H9 (cell line): ENCODE data around the gene CDH1. TPM values are rescaled to one million over a fixed set of nuclear protein-coding genes. Genes with fewer than 3 reads are reported as not detected.
A peak's percentile ranks its signal among the peaks of the same experiment; 100 is the strongest.

Experiments
- DNase-seq: peaks from one replicate; pipeline ENCODE4 v3.0.0-alpha.2; 2017
- H2AFZ ChIP-seq: one replicate; pipeline ENCODE4 v1.6.1; 2013; ENCODE audit warnings: mild to moderate bottlenecking, low read length, control low read depth, moderate library complexity
- H2AK5ac ChIP-seq: 2 replicates; pipeline ENCODE4 v1.6.1; 2013; ENCODE audit warnings: low read length, control low read depth, mixed read lengths; ENCODE audit not compliant: insufficient read length
- H2BK120ac ChIP-seq: one replicate; pipeline ENCODE4 v1.6.1; 2013; ENCODE audit warnings: low read depth, mild to moderate bottlenecking, low read length, control low read depth, inconsistent platforms; ENCODE audit not compliant: poor library complexity, severe bottlenecking
- H2BK12ac ChIP-seq: 2 replicates; pipeline ENCODE4 v1.6.1; 2013; ENCODE audit warnings: low read length, control low read depth, mixed read lengths, low read depth; ENCODE audit not compliant: insufficient read length
- H2BK15ac ChIP-seq: 2 replicates; pipeline ENCODE4 v1.6.1; 2013; ENCODE audit warnings: low read depth, low read length, control low read depth
- H2BK20ac ChIP-seq: one replicate; pipeline ENCODE4 v1.6.1; 2013; ENCODE audit warnings: low read depth, mild to moderate bottlenecking, low read length, control low read depth, inconsistent platforms; ENCODE audit not compliant: poor library complexity, severe bottlenecking
- H2BK5ac ChIP-seq: 2 replicates; pipeline ENCODE4 v1.6.1; 2013; ENCODE audit warnings: low read length, control low read depth, mixed read lengths; ENCODE audit not compliant: insufficient read length
- H3K14ac ChIP-seq: 2 replicates; pipeline ENCODE4 v1.6.1; 2013; ENCODE audit warnings: low read length, control low read depth; ENCODE audit not compliant: insufficient read depth
- H3K18ac ChIP-seq: 2 replicates; pipeline ENCODE4 v1.6.1; 2013; ENCODE audit warnings: low read depth, mild to moderate bottlenecking, mixed read lengths, low read length, control low read depth; ENCODE audit not compliant: insufficient read length
- H3K23ac ChIP-seq: 2 replicates; pipeline ENCODE4 v1.6.1; 2013; ENCODE audit warnings: low read length, control low read depth, mixed read lengths, low read depth; ENCODE audit not compliant: insufficient read length
- H3K23me2 ChIP-seq: 2 replicates; pipeline ENCODE4 v1.6.1; 2013; ENCODE audit warnings: low read depth, mild to moderate bottlenecking, mixed read lengths, low read length, control low read depth; ENCODE audit not compliant: insufficient read length, poor library complexity, severe bottlenecking
- H3K27ac ChIP-seq: 2 replicates; pipeline ENCODE4 v1.5.1; 2013; ENCODE audit warnings: low read length, control low read depth, mixed read lengths, low read depth; ENCODE audit not compliant: insufficient read length
- H3K27me3 ChIP-seq: 2 replicates; pipeline ENCODE4 v1.6.1; 2013; ENCODE audit warnings: low read length, control low read depth, inconsistent platforms; ENCODE audit not compliant: insufficient read depth
- H3K4ac ChIP-seq: 2 replicates; pipeline ENCODE4 v1.6.1; 2013; ENCODE audit warnings: low read depth, mild to moderate bottlenecking, control low read depth, inconsistent platforms, low read length, moderate library complexity
- H3K4me1 ChIP-seq: 2 replicates; pipeline ENCODE4 v1.6.1; 2013; ENCODE audit warnings: low read length, control low read depth, inconsistent platforms; ENCODE audit not compliant: insufficient read depth
- H3K4me2 ChIP-seq: 2 replicates; pipeline ENCODE4 v1.6.1; 2013; ENCODE audit warnings: low read length, control low read depth, mixed read lengths; ENCODE audit not compliant: insufficient read length, insufficient read depth
- H3K56ac ChIP-seq: 2 replicates; pipeline ENCODE4 v1.6.1; 2013; ENCODE audit warnings: low read depth, mild to moderate bottlenecking, mixed read lengths, low read length, control low read depth; ENCODE audit not compliant: insufficient read length
- H3K79me1 ChIP-seq: 2 replicates; pipeline ENCODE4 v1.6.1; 2013; ENCODE audit warnings: low read depth, mild to moderate bottlenecking, moderate library complexity, low read length, control low read depth, inconsistent platforms; ENCODE audit not compliant: insufficient read depth, poor library complexity, severe bottlenecking
- H3K79me2 ChIP-seq: 2 replicates; pipeline ENCODE4 v1.6.1; 2013; ENCODE audit warnings: low read length, control low read depth, inconsistent platforms; ENCODE audit not compliant: insufficient read depth
- H3K9ac ChIP-seq: 2 replicates; pipeline ENCODE4 v1.6.1; 2013; ENCODE audit warnings: low read length, control low read depth, mixed read lengths; ENCODE audit not compliant: insufficient read length; ENCODE audit errors: extremely low read depth
- H3K9me3 ChIP-seq: one replicate; pipeline ENCODE4 v1.6.1; 2013; ENCODE audit warnings: low read depth, low read length, inconsistent platforms; ENCODE audit not compliant: control insufficient read depth
- H3T11ph ChIP-seq: one replicate; pipeline ENCODE4 v1.6.1; 2013; ENCODE audit warnings: mild to moderate bottlenecking, low read length, control low read depth, inconsistent platforms
- H4K20me1 ChIP-seq: one replicate; pipeline ENCODE4 v1.6.1; 2013; ENCODE audit not compliant: control insufficient read depth, insufficient read length, insufficient read depth
- H4K5ac ChIP-seq: 2 replicates; pipeline ENCODE4 v1.6.1; 2013; ENCODE audit warnings: low read depth, mild to moderate bottlenecking, mixed read lengths, low read length, control low read depth; ENCODE audit not compliant: insufficient read length
- H4K8ac ChIP-seq: replicated peaks from 2 replicates; pipeline ENCODE4 v1.6.1; 2013; ENCODE audit warnings: low read length, control low read depth, mixed read lengths, low read depth; ENCODE audit not compliant: insufficient read length
- H4K91ac ChIP-seq: 2 replicates; pipeline ENCODE4 v1.6.1; 2013; ENCODE audit warnings: low read depth, mild to moderate bottlenecking, moderate library complexity, mixed read lengths, low read length, control low read depth; ENCODE audit not compliant: insufficient read length
- H3K27ac Mint-ChIP-seq, 3 experiments: 2 replicates in 2 of 3; 3 replicates in 1 of 3; pipeline ENCODE4 v1.8.0; 2020 to 2021; ENCODE audit warnings: mixed read lengths in 3 of 3, mild to moderate bottlenecking in 1 of 3, moderate library complexity in 1 of 3
- H3K27me3 Mint-ChIP-seq: 2 replicates; pipeline ENCODE4 v1.8.0; 2021; ENCODE audit warnings: low read depth, mild to moderate bottlenecking, moderate library complexity, mixed read lengths
- H3K36me3 Mint-ChIP-seq, 3 experiments: 2 replicates in 2 of 3; 3 replicates in 1 of 3; pipeline ENCODE4 v1.8.0; 2020 to 2021; ENCODE audit warnings: low read depth in 3 of 3, mixed read lengths in 3 of 3; ENCODE audit not compliant: insufficient read depth in 1 of 3
- H3K4me1 Mint-ChIP-seq, 2 experiments: 2 replicates each; pipeline ENCODE4 v1.8.0; 2020; ENCODE audit warnings: mixed read lengths in 2 of 2
- H3K4me3 Mint-ChIP-seq, 2 experiments: 2 replicates in 1 of 2; 3 replicates in 1 of 2; pipeline ENCODE4 v1.8.0; 2020 to 2021; ENCODE audit warnings: mild to moderate bottlenecking in 2 of 2, mixed read lengths in 2 of 2, moderate library complexity in 1 of 2
- H3K9me3 Mint-ChIP-seq, 2 experiments: 2 replicates in 1 of 2; 3 replicates in 1 of 2; pipeline ENCODE4 v1.8.0; 2020; ENCODE audit warnings: mild to moderate bottlenecking in 2 of 2, mixed read lengths in 2 of 2, moderate library complexity in 1 of 2
- CTCF ChIP-seq: fragments of 200-600 bp; sonication (generic); conservative IDR thresholded peaks from 3 replicates; pipeline ENCODE4 v1.8.0; 2021; ENCODE audit warnings: antibody characterized with exemption, mild to moderate bottlenecking
- WGBS: extraction: QIAGEN DNeasy Blood & Tissue Kit; methylation state at CpG from one replicate; pipeline ENCODE4 v1.1.7; 2013; ENCODE audit warnings: missing lambda C conversion rate, low lambda C conversion rate, mixed read lengths; ENCODE audit not compliant: insufficient read length; ENCODE audit errors: extremely low coverage; 5-methylcytosine and 5-hydroxymethylcytosine counted together
- total RNA-seq: library from RNA; stranded (reverse); gene quantifications from 2 replicates; pipeline ENCODE4 v1.2.1, GENCODE V29; 2021

Gene CDH1
- total RNA-seq, 1 experiment from 2014 or later = 237 TPM

- no peaks in the 10 kb centered on the region for H3K9me3 Mint-ChIP-seq
- no peak overlapping the region for H3K23ac ChIP-seq
- no peak overlapping the region for H3K18ac ChIP-seq
- DNase-seq = no peak
- H3K27me3 Mint-ChIP-seq = no peaks in the 10 kb centered on the region
- H3K27ac Mint-ChIP-seq = peak overlapping the region; percentile 58 to 92 (median 81); a peak in 6 of 7 replicates
- H3K9ac ChIP-seq = no peak overlapping the region
- H2BK12ac ChIP-seq = no peak overlapping the region
- H3K79me2 ChIP-seq = peaks cover 1% of the 10 kb centered on the region; the same call in 1 of the 2 replicates
- no peaks in the 10 kb centered on the region for H3K9me3 ChIP-seq
- no peaks in the 10 kb centered on the region for H3K27me3 ChIP-seq
- H2AFZ ChIP-seq = no peak overlapping the region
- H3K4me1 Mint-ChIP-seq = peaks cover 75 to 79% of the 10 kb centered on the region in 2 experiments
- no peak overlapping the region for H3K4ac ChIP-seq
- H4K91ac ChIP-seq = no peak overlapping the region
- no peak overlapping the region for H3K4me3 Mint-ChIP-seq
- H3K36me3 Mint-ChIP-seq = peaks cover 3 to 28% (median 16%) of the 10 kb centered on the region in 3 experiments; a peak in 6 of 7 replicates
- H2BK15ac ChIP-seq = no peak overlapping the region
- no peak overlapping the region for H2BK120ac ChIP-seq
- H3K27ac ChIP-seq = no peak overlapping the region
- H4K8ac ChIP-seq = no peak overlapping the region
- H3K4me2 ChIP-seq = no peak overlapping the region
- H4K5ac ChIP-seq = no peak overlapping the region
- peaks cover 30% of the 10 kb centered on the region; the same call in 1 of the 2 replicates for H3K4me1 ChIP-seq
- H2AK5ac ChIP-seq = peak overlapping the region; percentile 37
- no peaks in the 10 kb centered on the region for H3K23me2 ChIP-seq
- TF ChIP-seq CTCF = no peak
- no peak overlapping the region for H3K56ac ChIP-seq
- no peak overlapping the region for H2BK5ac ChIP-seq
- H3K79me1 ChIP-seq = no peaks in the 10 kb centered on the region
- no peaks in the 10 kb centered on the region for H4K20me1 ChIP-seq
- 0 out of 2 replicates have a peak overlapping the region, but pooled peaks have one; percentile 18 for H3K14ac ChIP-seq
- H3T11ph ChIP-seq = no peak overlapping the region
- WGBS = no CpG with 5 or more reads among the region's 8 CpGs
- no peak overlapping the region for H2BK20ac ChIP-seq
These were observed 23.7 kb downstream of the CDH1 start for GRCh38 chr16:68760671-68761275.
